ENCODE results near the gene GPR34.

GPR34 gene

DNA sequence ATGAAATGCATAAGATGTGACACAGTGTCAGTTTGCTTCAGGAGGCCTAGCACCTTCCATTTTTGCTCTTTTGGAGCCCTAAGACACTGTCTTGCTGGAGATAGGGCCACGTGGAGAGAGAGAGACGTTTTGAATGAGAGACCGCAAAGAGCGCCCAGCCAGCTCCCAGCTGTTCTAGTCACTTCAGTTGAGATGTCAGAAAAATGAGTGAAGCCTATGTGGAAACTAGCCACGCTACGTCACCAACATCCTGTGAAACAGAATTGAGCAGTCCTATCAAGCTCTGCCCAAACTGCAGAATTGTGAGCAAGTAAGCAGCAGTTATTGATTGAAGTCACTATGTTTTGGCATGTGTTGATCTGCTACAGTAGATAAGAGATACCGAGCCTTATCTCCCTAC lies 48.3 kb downstream of the GPR34 start:
- DNase-seq (ENCODE audit: low spot score) = no peak
- TF ChIP-seq, protein P1, sequence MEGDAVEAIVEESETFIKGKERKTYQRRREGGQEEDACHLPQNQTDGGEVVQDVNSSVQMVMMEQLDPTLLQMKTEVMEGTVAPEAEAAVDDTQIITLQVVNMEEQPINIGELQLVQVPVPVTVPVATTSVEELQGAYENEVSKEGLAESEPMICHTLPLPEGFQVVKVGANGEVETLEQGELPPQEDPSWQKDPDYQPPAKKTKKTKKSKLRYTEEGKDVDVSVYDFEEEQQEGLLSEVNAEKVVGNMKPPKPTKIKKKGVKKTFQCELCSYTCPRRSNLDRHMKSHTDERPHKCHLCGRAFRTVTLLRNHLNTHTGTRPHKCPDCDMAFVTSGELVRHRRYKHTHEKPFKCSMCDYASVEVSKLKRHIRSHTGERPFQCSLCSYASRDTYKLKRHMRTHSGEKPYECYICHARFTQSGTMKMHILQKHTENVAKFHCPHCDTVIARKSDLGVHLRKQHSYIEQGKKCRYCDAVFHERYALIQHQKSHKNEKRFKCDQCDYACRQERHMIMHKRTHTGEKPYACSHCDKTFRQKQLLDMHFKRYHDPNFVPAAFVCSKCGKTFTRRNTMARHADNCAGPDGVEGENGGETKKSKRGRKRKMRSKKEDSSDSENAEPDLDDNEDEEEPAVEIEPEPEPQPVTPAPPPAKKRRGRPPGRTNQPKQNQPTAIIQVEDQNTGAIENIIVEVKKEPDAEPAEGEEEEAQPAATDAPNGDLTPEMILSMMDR (IDR thresholded peaks at IDR 0.05; ENCODE audit: extremely low read depth, missing control alignments) = no peak

DNA sequence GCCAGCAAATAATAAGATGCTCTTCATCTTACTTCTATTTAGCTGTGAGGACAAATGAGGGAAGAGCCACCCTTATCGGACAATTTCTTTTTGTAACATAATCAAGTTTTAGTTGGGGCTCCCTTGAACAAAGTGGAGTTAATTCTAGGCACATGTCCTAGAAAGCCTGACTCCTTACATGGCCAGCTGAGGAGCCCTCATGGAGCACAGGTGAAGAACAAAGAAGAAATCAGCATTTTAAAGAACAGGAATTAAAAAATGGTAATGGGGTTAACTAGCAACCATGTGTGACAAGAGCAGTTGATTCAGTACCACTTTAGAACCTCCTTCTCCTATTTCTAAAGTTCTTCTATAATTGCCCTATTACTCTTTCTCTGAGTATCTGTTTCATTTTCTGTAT lies 51.1 kb downstream of the GPR34 start:
- DNase-seq (ENCODE audit: low spot score) = no peak
- TF ChIP-seq, protein P1 (IDR thresholded peaks at IDR 0.05; ENCODE audit: extremely low read depth, missing control alignments) = no peak
